ENCODE measurements around the gene CLEC1A. TPM values are rescaled to one million over a fixed set of nuclear protein-coding genes. Genes with fewer than 3 reads are reported as not detected.
A peak's percentile ranks its signal among the peaks of the same experiment; 100 is the strongest.

The CLEC1A gene
- total RNA-seq, 1 donor from 2014 or later = not detected

DNA sequence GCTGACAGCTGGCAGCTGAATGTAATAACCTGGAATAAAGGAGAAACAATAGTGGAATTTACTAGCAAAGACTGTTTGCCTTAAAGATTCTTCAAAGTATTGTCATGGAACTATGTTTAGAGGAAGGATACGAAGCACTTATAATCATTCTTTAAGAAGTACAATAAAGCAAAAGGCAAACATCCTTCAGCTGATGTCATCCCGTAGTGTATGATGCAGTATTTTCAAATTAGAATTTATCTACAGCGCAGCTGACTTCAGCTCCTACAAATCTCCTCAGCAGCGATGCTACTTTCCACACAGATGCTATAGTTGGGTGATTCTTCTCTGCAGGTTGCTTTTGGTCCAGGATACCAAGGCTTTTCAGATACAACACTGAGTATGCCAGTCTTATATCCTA lies 31.5 kb downstream of the CLEC1A start:
- DNase-seq (ENCODE audit: low read depth) (no peak), FAIRE-seq (no peak)
- TF ChIP-seq, protein P1, sequence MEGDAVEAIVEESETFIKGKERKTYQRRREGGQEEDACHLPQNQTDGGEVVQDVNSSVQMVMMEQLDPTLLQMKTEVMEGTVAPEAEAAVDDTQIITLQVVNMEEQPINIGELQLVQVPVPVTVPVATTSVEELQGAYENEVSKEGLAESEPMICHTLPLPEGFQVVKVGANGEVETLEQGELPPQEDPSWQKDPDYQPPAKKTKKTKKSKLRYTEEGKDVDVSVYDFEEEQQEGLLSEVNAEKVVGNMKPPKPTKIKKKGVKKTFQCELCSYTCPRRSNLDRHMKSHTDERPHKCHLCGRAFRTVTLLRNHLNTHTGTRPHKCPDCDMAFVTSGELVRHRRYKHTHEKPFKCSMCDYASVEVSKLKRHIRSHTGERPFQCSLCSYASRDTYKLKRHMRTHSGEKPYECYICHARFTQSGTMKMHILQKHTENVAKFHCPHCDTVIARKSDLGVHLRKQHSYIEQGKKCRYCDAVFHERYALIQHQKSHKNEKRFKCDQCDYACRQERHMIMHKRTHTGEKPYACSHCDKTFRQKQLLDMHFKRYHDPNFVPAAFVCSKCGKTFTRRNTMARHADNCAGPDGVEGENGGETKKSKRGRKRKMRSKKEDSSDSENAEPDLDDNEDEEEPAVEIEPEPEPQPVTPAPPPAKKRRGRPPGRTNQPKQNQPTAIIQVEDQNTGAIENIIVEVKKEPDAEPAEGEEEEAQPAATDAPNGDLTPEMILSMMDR (IDR thresholded peaks at IDR 0.05; ENCODE audit: insufficient read depth, low read length, severe bottlenecking) = no peak
- no peaks in the 10 kb centered on the region for H3K27me3 ChIP-seq (ENCODE audit: control insufficient read depth, insufficient read depth, low read length)
- H3K4me3 ChIP-seq (ENCODE audit: low read depth, low read length) = no peak overlapping the region
- no peaks in the 10 kb centered on the region for H3K36me3 ChIP-seq (ENCODE audit: control insufficient read depth, insufficient read depth, low read length)

DNA sequence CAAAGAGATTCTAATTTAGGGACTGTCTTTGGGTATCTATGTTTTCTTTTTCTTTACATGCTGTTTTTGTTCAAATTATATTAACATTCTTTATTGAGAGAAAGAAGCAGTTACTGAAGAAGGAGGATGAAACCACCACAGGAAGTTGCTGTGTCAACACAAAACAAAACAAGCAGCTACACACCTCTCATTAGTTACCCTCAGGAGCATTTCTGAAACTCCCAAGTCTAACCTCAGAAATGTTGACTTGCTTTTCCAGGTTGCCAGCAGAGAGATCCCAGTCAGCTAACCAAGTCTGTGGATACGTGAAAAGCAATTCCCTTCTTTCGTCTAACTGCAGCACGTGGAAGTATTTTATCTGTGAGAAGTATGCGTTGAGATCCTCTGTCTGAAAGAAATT lies 33.5 kb downstream of the CLEC1A start:
- FAIRE-seq (no peak), DNase-seq (ENCODE audit: low read depth) (peak; percentile 10)
- no peaks in the 10 kb centered on the region for H3K27me3 ChIP-seq (ENCODE audit: control insufficient read depth, insufficient read depth, low read length)
- TF ChIP-seq, protein P1 (IDR thresholded peaks at IDR 0.05; ENCODE audit: insufficient read depth, low read length, severe bottlenecking) = no peak
- H3K36me3 ChIP-seq (ENCODE audit: control insufficient read depth, insufficient read depth, low read length) = no peaks in the 10 kb centered on the region
- H3K4me3 ChIP-seq (ENCODE audit: low read depth, low read length) = no peak overlapping the region

DNA sequence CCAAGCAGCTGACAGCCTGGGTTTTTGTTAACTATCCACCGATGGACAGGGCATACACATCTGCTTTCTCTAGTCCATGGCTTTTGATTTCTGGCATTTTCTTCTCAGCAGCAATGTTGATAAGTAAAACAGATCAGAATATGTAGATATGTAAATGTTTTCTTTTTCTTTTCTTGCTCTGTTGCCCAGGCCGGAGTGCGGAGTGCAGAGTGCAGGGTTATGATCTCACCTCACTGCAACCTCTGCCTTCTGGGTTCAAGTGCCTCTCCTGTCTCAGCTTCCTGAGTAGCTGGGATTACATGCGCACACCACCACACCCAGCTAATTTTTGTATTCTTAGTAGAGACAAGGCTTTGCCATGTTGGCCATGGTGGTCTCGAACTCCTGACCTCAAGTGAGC lies 40.4 kb downstream of the CLEC1A start:
- Histone ChIP-seq H3K27me3 (ENCODE audit: control insufficient read depth, insufficient read depth, low read length) (no peaks in the 10 kb centered on the region), H3K4me3 (ENCODE audit: low read depth, low read length) (no peak overlapping the region), H3K36me3 (ENCODE audit: control insufficient read depth, insufficient read depth, low read length) (no peaks in the 10 kb centered on the region)
- DNase-seq (ENCODE audit: low read depth) (no peak), FAIRE-seq (no peak)
- TF ChIP-seq, protein P1 (IDR thresholded peaks at IDR 0.05; ENCODE audit: insufficient read depth, low read length, severe bottlenecking) = no peak

DNA sequence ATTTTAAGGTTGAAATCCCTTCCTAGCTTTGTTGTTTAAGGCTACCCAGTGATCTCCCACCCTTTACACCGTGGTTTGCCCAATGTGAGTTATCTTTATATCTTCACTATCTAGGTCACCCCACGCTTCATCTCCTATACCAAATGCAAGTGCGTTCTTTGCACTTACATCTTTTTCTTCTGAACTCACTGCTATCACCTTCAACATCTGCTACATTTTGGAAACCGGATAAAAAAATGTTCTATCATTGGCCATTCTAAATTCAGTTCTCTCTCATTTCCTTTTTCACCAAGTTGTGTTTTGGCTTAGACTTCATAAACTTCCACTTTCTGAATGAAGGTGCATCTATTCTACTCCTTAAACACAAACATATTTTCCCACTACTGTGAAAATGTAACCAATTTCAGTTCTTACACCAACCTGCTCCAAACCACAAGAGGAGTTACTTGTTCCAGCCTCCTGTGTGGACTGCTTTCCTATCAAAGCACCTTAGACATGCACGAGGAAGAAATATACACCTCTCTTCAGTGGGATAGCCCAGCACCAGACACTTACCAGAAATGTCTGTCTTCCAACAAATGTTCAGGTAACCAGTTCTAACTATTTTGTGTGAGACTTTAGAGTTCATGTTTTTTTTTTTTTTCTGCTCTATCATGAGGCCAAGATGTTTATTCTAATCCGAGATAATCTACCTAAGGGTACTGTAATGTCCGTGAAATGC lies 46.4 kb downstream of the CLEC1A start:
- Histone ChIP-seq H3K27me3 (ENCODE audit: control insufficient read depth, insufficient read depth, low read length) (no peaks in the 10 kb centered on the region), H3K36me3 (ENCODE audit: control insufficient read depth, insufficient read depth, low read length) (no peaks in the 10 kb centered on the region), H3K4me3 (ENCODE audit: low read depth, low read length) (no peak overlapping the region)
- DNase-seq (ENCODE audit: low read depth) (no peak), FAIRE-seq (no peak)
- TF ChIP-seq, protein P1 (IDR thresholded peaks at IDR 0.05; ENCODE audit: insufficient read depth, low read length, severe bottlenecking) = no peak

DNA sequence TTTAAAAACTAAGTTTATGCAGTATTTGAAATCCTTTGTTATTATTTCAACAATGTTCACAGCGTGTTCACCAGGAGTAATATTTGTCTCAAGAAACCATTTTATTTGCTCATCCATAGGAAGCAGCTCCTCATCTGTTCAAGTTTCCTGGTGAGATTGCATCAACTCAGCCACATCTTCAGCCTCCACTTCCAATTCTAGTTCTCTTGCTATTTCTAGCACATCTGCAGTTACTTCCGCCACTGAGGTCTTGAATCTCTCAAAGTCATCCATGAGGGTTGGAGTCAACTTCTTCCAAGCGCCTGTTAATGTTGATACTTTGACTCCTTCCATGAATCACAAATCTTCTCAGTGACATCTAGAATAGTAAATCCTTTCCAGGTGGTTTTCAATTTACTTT lies 50.3 kb downstream of the CLEC1A start:
- no peaks in the 10 kb centered on the region for H3K36me3 ChIP-seq (ENCODE audit: control insufficient read depth, insufficient read depth, low read length)
- H3K4me3 ChIP-seq (ENCODE audit: low read depth, low read length) = no peak overlapping the region
- DNase-seq (ENCODE audit: low read depth) (no peak), FAIRE-seq (no peak)
- H3K27me3 ChIP-seq (ENCODE audit: control insufficient read depth, insufficient read depth, low read length) = no peaks in the 10 kb centered on the region
- TF ChIP-seq, protein P1 (IDR thresholded peaks at IDR 0.05; ENCODE audit: insufficient read depth, low read length, severe bottlenecking) = no peak

DNA sequence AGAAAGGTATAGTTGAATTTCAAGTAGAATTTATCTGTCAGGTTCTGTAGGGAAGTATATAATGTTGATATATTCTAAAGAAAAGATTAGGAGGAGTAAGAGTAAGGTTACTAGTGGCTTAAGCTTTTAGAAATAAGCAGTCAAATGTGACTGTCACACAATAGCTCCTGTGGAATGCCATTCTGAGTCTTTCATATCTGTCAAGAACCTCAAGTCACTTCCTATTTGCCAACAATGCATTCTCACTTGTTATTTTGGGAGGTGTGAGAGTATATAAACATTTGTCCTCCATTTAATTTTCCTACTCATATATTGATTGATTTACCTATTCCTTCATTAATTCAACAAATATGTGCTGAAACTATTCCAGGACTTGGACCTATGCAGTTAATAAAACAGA lies 56.6 kb downstream of the CLEC1A start:
- no peaks in the 10 kb centered on the region for H3K36me3 ChIP-seq (ENCODE audit: control insufficient read depth, insufficient read depth, low read length)
- no peak for DNase-seq (ENCODE audit: low read depth)
- H3K27me3 ChIP-seq (ENCODE audit: control insufficient read depth, insufficient read depth, low read length) = peaks cover 2% of the 10 kb centered on the region
- FAIRE-seq = no peak
- H3K4me3 ChIP-seq (ENCODE audit: low read depth, low read length) = no peak overlapping the region
- TF ChIP-seq, protein P1 (IDR thresholded peaks at IDR 0.05; ENCODE audit: insufficient read depth, low read length, severe bottlenecking) = no peak

Data from bronchial epithelial cell (primary cell).